WTC11 (cell line): ENCODE measurements around the gene SYNE4. TPM values are rescaled to one million over a fixed set of nuclear protein-coding genes. Genes with fewer than 3 reads are reported as not detected.

ENCODE experiments used
- AFF4 ChIP-seq: sonication (generic); formaldehyde crosslinking; IDR thresholded peaks from 2 replicates; pipeline ENCODE4 v1.8.1; 2023; ENCODE audit warnings: mild to moderate bottlenecking, missing genetic modification reagents, borderline replicate concordance
- ATF6 ChIP-seq: sonication (generic); formaldehyde crosslinking; IDR thresholded peaks from 2 replicates; pipeline ENCODE4 v1.8.1; 2023; ENCODE audit warnings: mild to moderate bottlenecking, missing genetic modification reagents
- FOXP4 ChIP-seq: sonication (generic); formaldehyde crosslinking; IDR thresholded peaks from 2 replicates; pipeline ENCODE4 v1.8.0; 2022; ENCODE audit warnings: mild to moderate bottlenecking, missing genetic modification reagents
- HMGA2 ChIP-seq: fragments of 250-450 bp; sonication (Bioruptor Pico); IDR thresholded peaks from 2 replicates; pipeline ENCODE4 v1.4.0; 2021; ENCODE audit warnings: mild to moderate bottlenecking, moderate library complexity
- HMGXB4 ChIP-seq: sonication (generic); formaldehyde crosslinking; IDR thresholded peaks from 2 replicates; pipeline ENCODE4 v1.8.1; 2023; ENCODE audit warnings: mild to moderate bottlenecking, moderate library complexity, missing genetic modification reagents
- NFATC4 ChIP-seq: fragments of 250-450 bp; sonication (Bioruptor Pico); IDR thresholded peaks from 2 replicates; pipeline ENCODE4 v1.9.0; 2021; ENCODE audit warnings: mild to moderate bottlenecking
- PRDM15 ChIP-seq: sonication (generic); formaldehyde crosslinking; IDR thresholded peaks from 2 replicates; pipeline ENCODE4 v1.8.0; 2022; ENCODE audit warnings: missing genetic modification reagents
- SOX15 ChIP-seq: fragments of 250-450 bp; sonication (Bioruptor Pico); IDR thresholded peaks from 2 replicates; pipeline ENCODE4 v1.9.0; 2021; ENCODE audit warnings: mild to moderate bottlenecking
- TP53 ChIP-seq: sonication (generic); formaldehyde crosslinking; IDR thresholded peaks from 2 replicates; pipeline ENCODE4 v1.8.1; 2023; ENCODE audit warnings: mild to moderate bottlenecking, missing genetic modification reagents
- ZBTB21 ChIP-seq: sonication (generic); formaldehyde crosslinking; IDR thresholded peaks from 2 replicates; pipeline ENCODE4 v1.8.1; 2023; ENCODE audit warnings: mild to moderate bottlenecking, missing genetic modification reagents, borderline replicate concordance
- ZBTB43 ChIP-seq: sonication (generic); formaldehyde crosslinking; IDR thresholded peaks from 2 replicates; pipeline ENCODE4 v1.8.1; 2023; ENCODE audit warnings: mild to moderate bottlenecking, missing genetic modification reagents
- ZNF281 ChIP-seq: sonication (generic); formaldehyde crosslinking; IDR thresholded peaks from 2 replicates; pipeline ENCODE4 v1.8.0; 2023; ENCODE audit warnings: mild to moderate bottlenecking, missing genetic modification reagents
- ZNF425 ChIP-seq: fragments of 250-450 bp; sonication (Bioruptor Pico); conservative IDR thresholded peaks from 2 replicates; pipeline ENCODE4 v1.9.0; 2021; ENCODE audit warnings: mild to moderate bottlenecking
- ZNF512 ChIP-seq: sonication (generic); formaldehyde crosslinking; IDR thresholded peaks from 2 replicates; pipeline ENCODE4 v1.8.1; 2022; ENCODE audit warnings: missing genetic modification reagents, borderline replicate concordance
- ZNF671 ChIP-seq: fragments of 250-450 bp; sonication (Bioruptor Pico); IDR thresholded peaks from 2 replicates; pipeline ENCODE4 v1.8.0; 2021; ENCODE audit warnings: mild to moderate bottlenecking
- total RNA-seq: library from RNA; stranded (reverse); gene quantifications from 3 replicates; pipeline ENCODE4 v1.2.3, GENCODE V29; 2021

The SYNE4 gene
- total RNA-seq, 1 experiment from 2014 or later: 17.6 TPM

- no peak for TF ChIP-seq PRDM15 (CRISPR knock-in tag)
- peak; percentile 20; the same call in 1 of the 2 replicates for TF ChIP-seq ZNF281 (CRISPR knock-in tag)
- no peak for TF ChIP-seq SOX15
- no peak for TF ChIP-seq ZNF425 (CRISPR knock-in tag)
- TF ChIP-seq AFF4 (CRISPR knock-in tag): no peak
- no peak for TF ChIP-seq ZBTB21 (CRISPR knock-in tag)
- TF ChIP-seq HMGA2: no peak
- no peak for TF ChIP-seq ZNF671 (CRISPR knock-in tag)
- TF ChIP-seq ATF6: no peak
- TF ChIP-seq HMGXB4 (CRISPR knock-in tag): no peak
- TF ChIP-seq TP53 (CRISPR knock-in tag): no peak
- TF ChIP-seq NFATC4 (CRISPR knock-in tag): no peak
- TF ChIP-seq ZNF512 (CRISPR knock-in tag): no peak
- TF ChIP-seq FOXP4: no peak
- TF ChIP-seq ZBTB43 (CRISPR knock-in tag): no peak
These were observed 32.9 kb downstream of the SYNE4 start (continued) for GRCh38 chr19:35975608-35976214.
